Epidermal melanocyte (primary cell): ENCODE data around the gene IPO8.
A peak's percentile ranks its signal among the peaks of the same experiment; 100 is the strongest.

Source experiments
- DNase-seq: peaks from one replicate; pipeline ENCODE4 v3.0.0; 2011; ENCODE audit warnings: low spot score; ENCODE audit not compliant: insufficient read length

The IPO8 gene

GRCh38 chr12:30695199-30696102 is at the start of gene IPO8:
TSS of gene IPO8 (minus strand) at chr12:30695869. CDS start at chr12:30695647, 222 bp downstream.
- DNase-seq = peak; percentile 87

- no peak for DNase-seq
Observed at GRCh38 chr12:30744321-30744720, 48.7 kb upstream of the IPO8 start.

GRCh38 chr12:30740274-30740673 is 44.6 kb upstream of the IPO8 start:
- no peak for DNase-seq

GRCh38 chr12:30739020-30739419 is 43.4 kb upstream of the IPO8 start:
- no peak for DNase-seq

GRCh38 chr12:30732954-30733637 is 37.4 kb upstream of the IPO8 start:
- no peak for DNase-seq

DNA sequence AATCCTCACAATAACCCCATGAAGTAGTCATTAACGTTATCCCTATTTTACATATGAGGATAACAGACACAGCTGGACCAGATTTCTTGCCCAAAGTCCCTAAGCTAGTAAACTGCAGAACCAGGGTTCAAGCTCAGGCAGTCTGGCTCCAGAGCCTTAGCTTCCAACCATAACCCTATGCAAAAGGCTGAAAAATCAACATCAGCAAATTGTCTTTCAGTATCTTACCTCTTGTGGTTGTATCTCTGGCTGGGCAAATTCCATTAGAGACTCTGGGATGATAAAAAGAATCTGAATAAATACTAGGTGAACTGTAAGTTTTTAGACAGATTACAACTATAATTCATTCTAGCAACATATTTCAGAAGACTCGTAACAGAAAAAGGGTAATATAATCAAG is 34.3 kb upstream of the IPO8 start:
- DNase-seq = no peak

GRCh38 chr12:30729547-30729946 is 33.9 kb upstream of the IPO8 start:
- no peak for DNase-seq

GRCh38 chr12:30726647-30727046 is 31.0 kb upstream of the IPO8 start:
- no peak for DNase-seq

DNA sequence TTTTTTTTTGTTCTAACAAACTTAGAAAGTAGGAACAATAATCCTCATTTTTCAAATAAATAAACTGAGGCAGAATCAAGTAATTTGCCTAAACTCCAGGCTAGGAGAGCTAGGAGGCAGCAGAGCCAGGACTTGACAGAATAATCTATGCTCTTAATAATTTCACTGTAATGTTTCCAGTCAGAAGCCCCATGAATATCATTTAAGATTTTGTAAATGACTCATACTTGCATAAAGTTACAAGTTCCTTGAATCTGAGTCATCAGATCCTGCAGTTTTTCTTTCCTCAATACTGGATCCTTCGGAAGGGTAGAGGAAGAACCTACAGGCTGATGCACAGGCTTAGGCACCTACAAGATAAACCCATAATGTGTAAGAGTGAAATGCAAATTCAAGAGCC is 30.1 kb upstream of the IPO8 start:
- DNase-seq = no peak

GRCh38 chr12:30719060-30719459 is 23.4 kb upstream of the IPO8 start:
- DNase-seq = no peak

GRCh38 chr12:30707613-30708342 is 12.1 kb upstream of the IPO8 start:
- DNase-seq = no peak

- no peak for DNase-seq
Observed at GRCh38 chr12:30706476-30706875, 10.8 kb upstream of the IPO8 start.

DNA sequence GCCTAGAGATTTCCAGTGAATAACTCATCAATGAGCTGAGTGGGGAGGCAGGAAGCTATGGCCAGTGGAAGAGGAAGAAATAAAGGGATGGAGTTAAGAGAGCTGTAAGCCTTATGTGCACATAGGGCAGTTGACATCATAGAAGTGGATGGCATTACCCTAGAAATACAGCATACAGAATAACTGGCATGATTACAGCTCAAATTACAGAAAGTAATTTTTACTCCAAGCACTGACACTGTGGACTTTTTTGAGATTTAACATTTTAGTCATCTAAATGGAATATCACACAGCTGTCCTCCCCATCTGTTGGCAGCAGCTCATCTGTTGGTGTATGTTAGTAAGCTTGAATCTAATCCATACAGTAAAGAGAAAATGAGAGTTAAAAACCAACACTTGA is 5.4 kb upstream of the IPO8 start:
- DNase-seq = no peak

- DNase-seq = no peak
Observed at GRCh38 chr12:30700216-30700900, 4.7 kb upstream of the IPO8 start.

- DNase-seq = no peak
Observed at GRCh38 chr12:30698346-30698745, 2.7 kb upstream of the IPO8 start.

GRCh38 chr12:30696943-30697342 is 1.3 kb upstream of the IPO8 start:
- DNase-seq = no peak

GRCh38 chr12:30696486-30696885 is 817 bp upstream of the IPO8 start:
- DNase-seq = no peak

GRCh38 chr12:30696103-30696408 is 387 bp upstream of the IPO8 start:
- DNase-seq = no peak

GRCh38 chr12:30694412-30695198 is 1.1 kb downstream of the IPO8 start:
- DNase-seq = no peak

- DNase-seq = no peak
Observed at GRCh38 chr12:30692470-30692869, 3.2 kb downstream of the IPO8 start.
